ENCODE measurements around the gene EPHB3. TPM values are rescaled to one million over a fixed set of nuclear protein-coding genes. Genes with fewer than 3 reads are reported as not detected.

Gene EPHB3
- total and polyA plus RNA-seq, 10 of the 15 experiments (the other 5 are each of a cell fraction or from before 2014, with no cell fraction given): 0.09 TPM; not detected in 9

DNA sequence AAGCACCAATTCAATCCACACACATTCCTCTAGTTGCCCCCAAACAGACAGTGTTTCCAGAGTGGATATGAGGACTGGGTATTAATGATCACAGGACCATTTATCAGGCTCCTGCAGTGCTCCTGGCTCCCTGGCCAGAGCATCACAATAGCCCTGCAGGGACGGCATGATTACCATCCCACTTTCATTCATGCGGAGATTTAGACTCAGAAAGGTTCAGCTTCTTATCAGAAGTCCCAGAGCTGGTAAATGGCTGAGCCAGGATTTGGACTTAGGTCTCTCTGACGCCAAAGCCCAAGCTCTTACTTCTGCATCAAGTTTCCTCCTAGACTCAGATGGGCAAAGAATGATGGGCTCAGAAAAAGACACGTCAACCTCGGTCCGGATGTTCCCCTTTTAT is 2.9 kb upstream of the EPHB3 start:
- TF ChIP-seq POLR2A (IDR thresholded peaks at IDR 0.05; ENCODE audit: low read depth, low read length) (no peak), SP1 (IDR thresholded peaks at IDR 0.05; ENCODE audit: low read depth, low read length) (no peak), CBX5 (IDR thresholded peaks at IDR 0.05; ENCODE audit: low read depth) (no peak), SRF (IDR thresholded peaks at IDR 0.05; ENCODE audit: low read depth in 2 of 2, low read length in 2 of 2) (no peak), KDM1A (IDR thresholded peaks at IDR 0.05; ENCODE audit: borderline replicate concordance) (no peak), TCF7 (IDR thresholded peaks at IDR 0.05; ENCODE audit: borderline replicate concordance) (no peak), ATF7 (IDR thresholded peaks at IDR 0.05; ENCODE audit: low read depth) (no peak)
- TF ChIP-seq, protein P1, sequence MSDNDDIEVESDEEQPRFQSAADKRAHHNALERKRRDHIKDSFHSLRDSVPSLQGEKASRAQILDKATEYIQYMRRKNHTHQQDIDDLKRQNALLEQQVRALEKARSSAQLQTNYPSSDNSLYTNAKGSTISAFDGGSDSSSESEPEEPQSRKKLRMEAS (IDR thresholded peaks at IDR 0.05; ENCODE audit: low read depth, low read length): no peak
- Histone ChIP-seq H3K79me2 (ENCODE audit: control insufficient read depth, insufficient read depth, low read length) (no peaks in the 10 kb centered on the region), H3K4me3 (no peak overlapping the region), H3K4me1 (ENCODE audit: control insufficient read depth, insufficient read depth, low read length) (peaks cover 8% of the 10 kb centered on the region; the same call in 1 of the 2 replicates), H3K27ac (ENCODE audit: control insufficient read depth, insufficient read depth) (no peak overlapping the region), H3K27me3 (replicated peaks in 1 of 2; ENCODE audit: control insufficient read depth in 2 of 2, insufficient read depth in 2 of 2, low read length in 1 of 2) (peaks cover 8 to 18% of the 10 kb centered on the region in 2 experiments), H4K20me1 (ENCODE audit: control insufficient read depth, insufficient read depth) (no peaks in the 10 kb centered on the region), H3K36me3 (ENCODE audit: control insufficient read depth in 2 of 2, insufficient read depth in 2 of 2, low read length in 1 of 2) (no peaks in the 10 kb centered on the region), H3K9ac (ENCODE audit: control insufficient read depth, insufficient read depth, low read length) (no peak overlapping the region), H2AFZ (ENCODE audit: control insufficient read depth, low read depth, low read length) (no peak overlapping the region), H3K4me2 (ENCODE audit: control insufficient read depth, insufficient read depth) (no peak overlapping the region), H3K9me3 (replicated peaks; ENCODE audit: control insufficient read depth, insufficient read depth, low read length) (no peaks in the 10 kb centered on the region)
- POLR2A ChIA-PET: no interaction called here
- no peak for DNase-seq (ENCODE audit: low read depth, low spot score)
- no peak for FAIRE-seq
- CTCF ChIA-PET: interaction anchor here (1.0 kb wide), 1 partner anchor 217 kb away, joined by 3 read pairs; no protein-coding TSS in a partner anchor
- SMC1A ChIA-PET (ENCODE audit: uncharacterized antibody, unreplicated experiment): interaction anchor here (1.6 kb wide), 1 partner anchor 166 kb away, joined by 3 read pairs; no protein-coding TSS in a partner anchor
- BruUV-seq (replicated peaks): no TSS peak
- no peak for ATAC-seq
- intact Hi-C loops (cut with micrococcal nuclease; ENCODE audit: unreplicated experiment): no loop called here
- in situ Hi-C loops (cut with MboI): no loop called here
- whole genome bisulfite sequencing (ENCODE audit: insufficient coverage, insufficient replicate concordance, low lambda C conversion rate, missing lambda C conversion rate): 15% methylated on average over 6 of the region's 6 CpGs
- RAD21 ChIA-PET (ENCODE audit: unreplicated experiment): interaction anchor here (0.6 kb wide), 1 partner anchor 221 kb away, joined by 3 read pairs; no protein-coding TSS in a partner anchor

DNA sequence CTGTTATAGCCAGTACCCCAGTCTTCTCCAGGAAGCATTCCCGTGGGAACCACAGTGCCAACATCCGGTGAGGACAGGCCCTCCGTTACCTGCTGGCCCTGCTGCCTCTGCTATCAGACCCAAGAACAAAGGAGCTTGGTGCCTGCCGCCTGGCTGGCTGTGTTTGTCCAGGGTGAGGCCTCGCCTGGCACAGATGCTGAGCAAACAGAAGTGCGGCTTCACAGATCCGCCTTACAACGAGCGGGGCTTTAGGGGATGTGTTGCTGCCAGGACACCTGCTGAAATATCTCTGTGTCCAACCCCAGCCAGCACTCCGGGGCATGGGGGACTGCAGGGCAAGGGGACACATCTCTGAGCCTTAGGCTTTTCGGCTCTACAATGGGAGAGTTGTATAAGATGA is 2.2 kb upstream of the EPHB3 start:
- H3K4me1 ChIP-seq (ENCODE audit: control insufficient read depth, insufficient read depth, low read length): peaks cover 8% of the 10 kb centered on the region; the same call in 1 of the 2 replicates
- no peaks in the 10 kb centered on the region for H3K9me3 ChIP-seq (replicated peaks; ENCODE audit: control insufficient read depth, insufficient read depth, low read length)
- H3K9ac ChIP-seq (ENCODE audit: control insufficient read depth, insufficient read depth, low read length): no peak overlapping the region
- in situ Hi-C loops (cut with MboI): no loop called here
- DNase-seq (ENCODE audit: low read depth, low spot score) (no peak), FAIRE-seq (no peak), ATAC-seq (no peak)
- POLR2A ChIA-PET: no interaction called here
- SMC1A ChIA-PET (ENCODE audit: uncharacterized antibody, unreplicated experiment): interaction anchor here (1.6 kb wide), 1 partner anchor 165 kb away, joined by 3 read pairs; no protein-coding TSS in a partner anchor
- intact Hi-C loops (cut with micrococcal nuclease; ENCODE audit: unreplicated experiment): no loop called here
- H3K36me3 ChIP-seq (ENCODE audit: control insufficient read depth in 2 of 2, insufficient read depth in 2 of 2, low read length in 1 of 2): no peaks in the 10 kb centered on the region
- RAD21 ChIA-PET (ENCODE audit: unreplicated experiment): no interaction called here
- H3K4me3 ChIP-seq: no peak overlapping the region
- 34% methylated on average over 11 of the region's 11 CpGs for WGBS (ENCODE audit: insufficient coverage, insufficient replicate concordance, low lambda C conversion rate, missing lambda C conversion rate)
- no peak overlapping the region for H3K27ac ChIP-seq (ENCODE audit: control insufficient read depth, insufficient read depth)
- peaks cover 8 to 18% of the 10 kb centered on the region in 2 experiments for H3K27me3 ChIP-seq (replicated peaks in 1 of 2; ENCODE audit: control insufficient read depth in 2 of 2, insufficient read depth in 2 of 2, low read length in 1 of 2)
- CTCF ChIA-PET: no interaction called here
- H3K79me2 ChIP-seq (ENCODE audit: control insufficient read depth, insufficient read depth, low read length): no peaks in the 10 kb centered on the region
- no peak overlapping the region for H2AFZ ChIP-seq (ENCODE audit: control insufficient read depth, low read depth, low read length)
- no peaks in the 10 kb centered on the region for H4K20me1 ChIP-seq (ENCODE audit: control insufficient read depth, insufficient read depth)
- H3K4me2 ChIP-seq (ENCODE audit: control insufficient read depth, insufficient read depth): no peak overlapping the region
- no TSS peak for BruUV-seq (replicated peaks)
- TF ChIP-seq, protein P2, sequence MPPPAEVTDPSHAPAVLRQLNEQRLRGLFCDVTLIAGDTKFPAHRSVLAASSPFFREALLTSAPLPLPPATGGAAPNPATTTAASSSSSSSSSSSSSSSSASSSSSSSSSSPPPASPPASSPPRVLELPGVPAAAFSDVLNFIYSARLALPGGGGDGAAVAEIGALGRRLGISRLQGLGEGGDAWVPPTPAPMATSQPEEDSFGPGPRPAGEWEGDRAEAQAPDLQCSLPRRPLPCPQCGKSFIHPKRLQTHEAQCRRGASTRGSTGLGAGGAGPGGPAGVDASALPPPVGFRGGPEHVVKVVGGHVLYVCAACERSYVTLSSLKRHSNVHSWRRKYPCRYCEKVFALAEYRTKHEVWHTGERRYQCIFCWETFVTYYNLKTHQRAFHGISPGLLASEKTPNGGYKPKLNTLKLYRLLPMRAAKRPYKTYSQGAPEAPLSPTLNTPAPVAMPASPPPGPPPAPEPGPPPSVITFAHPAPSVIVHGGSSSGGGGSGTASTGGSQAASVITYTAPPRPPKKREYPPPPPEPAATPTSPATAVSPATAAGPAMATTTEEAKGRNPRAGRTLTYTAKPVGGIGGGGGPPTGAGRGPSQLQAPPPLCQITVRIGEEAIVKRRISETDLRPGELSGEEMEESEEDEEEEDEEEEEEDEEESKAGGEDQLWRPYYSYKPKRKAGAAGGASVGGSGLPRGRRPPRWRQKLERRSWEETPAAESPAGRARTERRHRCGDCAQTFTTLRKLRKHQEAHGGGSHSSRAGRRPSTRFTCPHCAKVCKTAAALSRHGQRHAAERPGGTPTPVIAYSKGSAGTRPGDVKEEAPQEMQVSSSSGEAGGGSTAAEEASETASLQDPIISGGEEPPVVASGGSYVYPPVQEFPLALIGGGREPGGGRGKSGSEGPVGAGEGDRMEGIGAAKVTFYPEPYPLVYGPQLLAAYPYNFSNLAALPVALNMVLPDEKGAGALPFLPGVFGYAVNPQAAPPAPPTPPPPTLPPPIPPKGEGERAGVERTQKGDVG (CRISPR knock-in tag; IDR thresholded peaks at IDR 0.05): no peak
- TF ChIP-seq WRNIP1 (IDR thresholded peaks at IDR 0.05; ENCODE audit: borderline replicate concordance, low read depth, low read length): no peak
- TF ChIP-seq TAF1 (IDR thresholded peaks at IDR 0.05; ENCODE audit: borderline replicate concordance, low read depth, low read length): no peak
- TF ChIP-seq NBN (IDR thresholded peaks at IDR 0.05): no peak
- no peak for TF ChIP-seq CBX3 (IDR thresholded peaks at IDR 0.05; ENCODE audit: borderline replicate concordance, low read depth)
- TF ChIP-seq, protein P3, sequence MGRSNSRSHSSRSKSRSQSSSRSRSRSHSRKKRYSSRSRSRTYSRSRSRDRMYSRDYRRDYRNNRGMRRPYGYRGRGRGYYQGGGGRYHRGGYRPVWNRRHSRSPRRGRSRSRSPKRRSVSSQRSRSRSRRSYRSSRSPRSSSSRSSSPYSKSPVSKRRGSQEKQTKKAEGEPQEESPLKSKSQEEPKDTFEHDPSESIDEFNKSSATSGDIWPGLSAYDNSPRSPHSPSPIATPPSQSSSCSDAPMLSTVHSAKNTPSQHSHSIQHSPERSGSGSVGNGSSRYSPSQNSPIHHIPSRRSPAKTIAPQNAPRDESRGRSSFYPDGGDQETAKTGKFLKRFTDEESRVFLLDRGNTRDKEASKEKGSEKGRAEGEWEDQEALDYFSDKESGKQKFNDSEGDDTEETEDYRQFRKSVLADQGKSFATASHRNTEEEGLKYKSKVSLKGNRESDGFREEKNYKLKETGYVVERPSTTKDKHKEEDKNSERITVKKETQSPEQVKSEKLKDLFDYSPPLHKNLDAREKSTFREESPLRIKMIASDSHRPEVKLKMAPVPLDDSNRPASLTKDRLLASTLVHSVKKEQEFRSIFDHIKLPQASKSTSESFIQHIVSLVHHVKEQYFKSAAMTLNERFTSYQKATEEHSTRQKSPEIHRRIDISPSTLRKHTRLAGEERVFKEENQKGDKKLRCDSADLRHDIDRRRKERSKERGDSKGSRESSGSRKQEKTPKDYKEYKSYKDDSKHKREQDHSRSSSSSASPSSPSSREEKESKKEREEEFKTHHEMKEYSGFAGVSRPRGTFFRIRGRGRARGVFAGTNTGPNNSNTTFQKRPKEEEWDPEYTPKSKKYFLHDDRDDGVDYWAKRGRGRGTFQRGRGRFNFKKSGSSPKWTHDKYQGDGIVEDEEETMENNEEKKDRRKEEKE (IDR thresholded peaks at IDR 0.05): no peak

Data from GM12878 (cell line).